GM20431 (cell line): ENCODE measurements around the gene RAB19.

ENCODE experiments used
- in situ Hi-C: fragments of 300-500 bp; cut with MseI, MboI; formaldehyde crosslinking; loops from one replicate; pipeline ENCODE4 v1.15.0; 2020; ENCODE audit warnings: low sequenced_read_pairs; ENCODE audit not compliant: unreplicated experiment

Gene RAB19

DNA sequence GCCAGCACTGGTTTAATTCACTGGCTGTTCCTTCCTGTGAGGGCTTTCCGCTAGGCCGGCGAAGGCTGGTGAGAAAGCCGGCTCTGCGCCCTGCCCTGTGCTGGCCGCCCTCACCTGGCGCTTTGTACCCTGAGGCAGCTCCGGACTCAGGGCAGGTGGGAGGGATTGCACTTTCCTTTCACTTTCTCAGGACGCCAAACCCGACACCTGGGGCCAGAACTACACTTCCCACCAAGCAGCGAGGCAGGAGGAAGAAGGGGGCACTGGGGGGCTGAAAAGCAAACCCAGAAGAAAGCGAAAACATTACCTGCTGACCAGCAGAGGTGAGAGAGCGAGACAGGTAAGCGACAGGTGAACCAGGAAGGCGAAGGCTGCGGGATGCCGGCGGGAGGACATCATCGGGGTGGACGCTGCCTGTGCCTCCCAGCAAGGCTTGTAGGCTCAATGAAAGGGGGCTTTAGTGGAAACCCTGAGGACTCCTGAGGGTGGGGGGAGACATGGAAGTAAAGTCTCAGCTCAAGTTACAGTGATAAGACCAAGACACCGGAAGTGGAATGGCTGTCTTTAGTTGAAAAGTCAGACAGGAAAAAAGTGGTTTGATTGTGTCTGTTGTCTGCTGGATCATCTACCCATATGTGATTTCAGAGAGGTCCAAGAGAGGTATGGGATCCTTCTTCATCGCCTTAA is at the start of gene RAB19:
Gene RAB19 (plus strand): TSS at position 181 of the 687 bp plus-strand sequence. CDS start 3,589 bp downstream, outside the sequence.
- in situ Hi-C loops, result no loop called here

DNA sequence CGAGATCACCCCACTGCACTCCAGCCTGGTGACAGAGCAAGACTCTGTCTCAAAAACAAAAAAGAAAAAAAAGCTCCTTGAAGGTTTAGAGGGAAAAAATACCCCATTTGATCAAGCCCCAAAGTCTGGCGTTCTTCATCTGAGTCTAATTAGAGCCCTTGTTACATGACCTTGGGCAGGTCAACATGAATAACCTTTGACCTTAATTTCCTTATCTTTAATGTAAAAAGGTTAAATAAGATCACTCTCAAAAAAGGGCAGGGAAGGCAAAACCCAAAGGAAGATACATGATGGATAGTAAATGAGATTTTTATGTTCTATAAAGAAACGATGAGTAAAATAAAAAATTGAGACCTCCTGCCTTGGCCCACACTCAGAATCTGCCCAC is 45.8 kb upstream of the RAB19 start:
- in situ Hi-C loops, result no loop called here

DNA sequence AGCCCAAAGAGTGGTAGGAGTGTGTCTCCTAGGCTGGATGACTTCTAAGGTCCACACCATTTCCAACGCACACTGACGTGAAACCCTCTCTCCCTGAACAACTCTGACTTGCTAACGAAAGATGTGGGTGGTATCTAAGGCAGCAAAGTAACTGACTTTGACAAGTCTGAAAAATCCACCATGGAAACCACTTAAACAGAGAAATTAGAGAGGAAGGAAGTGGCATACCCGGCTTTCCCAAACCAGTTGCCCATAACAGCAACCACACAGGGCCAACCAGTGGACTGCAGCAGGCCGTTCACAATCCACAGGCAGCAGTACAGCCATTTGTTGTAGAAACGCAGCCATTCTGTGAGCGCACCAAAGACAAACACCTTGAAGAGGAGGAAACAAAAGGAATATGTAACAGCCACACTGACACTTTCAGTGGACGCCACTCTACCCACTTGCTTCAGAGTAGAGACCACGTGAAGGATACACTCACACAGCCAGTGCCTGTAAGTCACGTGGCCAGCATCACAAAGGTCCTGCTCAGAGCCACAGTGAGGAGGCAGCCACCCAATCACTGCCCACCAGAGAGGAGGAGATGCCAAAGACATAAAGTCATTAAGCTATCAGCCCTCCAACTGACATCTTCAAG is 45.3 kb upstream of the RAB19 start:
- in situ Hi-C loops, result no loop called here

DNA sequence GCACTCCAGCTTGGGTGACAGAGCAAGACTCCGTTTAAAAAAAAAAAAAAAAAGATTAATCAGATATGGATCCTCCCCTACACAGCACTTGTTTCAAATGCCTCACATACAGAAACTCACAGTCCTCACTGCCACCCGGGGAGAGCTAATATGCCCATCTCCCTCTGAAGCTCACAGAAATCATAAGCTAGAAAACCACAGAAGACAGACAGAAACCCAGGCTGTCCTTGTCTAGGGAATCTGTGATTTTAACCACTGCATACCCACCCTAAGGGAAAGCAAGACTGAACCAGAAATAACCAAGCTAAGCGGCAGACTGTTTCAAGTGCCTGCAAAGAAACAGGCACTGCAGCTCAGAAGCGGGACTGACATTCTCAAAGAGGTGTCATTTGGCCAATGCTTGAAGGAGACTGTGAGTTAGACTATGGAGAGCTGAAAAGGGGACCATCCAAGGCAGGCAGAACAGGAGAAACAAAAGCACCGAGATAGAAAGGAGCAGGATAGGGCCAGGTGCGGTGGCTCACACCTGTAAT is 43.1 kb upstream of the RAB19 start:
- in situ Hi-C loops, result no loop called here

DNA sequence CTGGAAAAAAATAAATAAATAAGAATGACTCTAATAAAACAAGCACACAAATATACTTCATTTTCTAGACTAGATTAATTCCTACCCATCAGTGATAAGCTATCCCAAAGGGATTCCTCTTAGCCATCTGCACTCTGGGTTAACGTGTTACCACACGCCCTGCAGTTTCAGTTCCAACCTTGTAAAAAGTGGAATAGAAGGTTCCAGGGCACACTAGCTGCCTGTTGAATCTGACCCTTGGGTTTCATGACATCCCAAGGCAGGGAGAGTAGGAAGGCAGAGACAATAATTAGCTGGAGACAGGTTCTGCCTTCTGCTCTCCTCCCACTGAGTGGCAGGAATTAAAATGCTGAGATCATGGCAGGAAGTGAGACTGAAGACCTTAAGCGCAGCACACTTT is 39.0 kb upstream of the RAB19 start:
- in situ Hi-C loops, result no loop called here

DNA sequence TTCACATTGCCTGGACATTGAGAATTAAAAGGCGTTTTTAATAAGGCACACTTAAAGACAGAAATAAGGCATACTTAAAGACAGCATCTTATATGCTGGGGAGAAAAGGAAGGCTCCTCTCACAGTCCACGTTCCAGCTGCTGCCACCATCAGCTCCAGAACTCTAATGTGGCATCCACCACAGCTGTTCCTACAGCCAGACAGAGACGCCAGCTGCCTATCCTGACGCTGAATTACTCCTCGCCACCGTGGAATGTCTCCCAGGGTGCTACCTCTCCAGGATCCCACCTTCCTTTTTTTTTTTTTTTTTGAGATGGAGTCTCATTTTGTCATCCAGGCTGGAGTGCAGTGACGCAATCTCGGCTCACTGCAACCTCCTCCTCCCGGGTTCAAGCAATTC is 36.3 kb upstream of the RAB19 start:
- in situ Hi-C loops, result no loop called here

GRCh38 chr7:140369294-140369693 is 34.6 kb upstream of the RAB19 start:
- in situ Hi-C loops, result no loop called here

DNA sequence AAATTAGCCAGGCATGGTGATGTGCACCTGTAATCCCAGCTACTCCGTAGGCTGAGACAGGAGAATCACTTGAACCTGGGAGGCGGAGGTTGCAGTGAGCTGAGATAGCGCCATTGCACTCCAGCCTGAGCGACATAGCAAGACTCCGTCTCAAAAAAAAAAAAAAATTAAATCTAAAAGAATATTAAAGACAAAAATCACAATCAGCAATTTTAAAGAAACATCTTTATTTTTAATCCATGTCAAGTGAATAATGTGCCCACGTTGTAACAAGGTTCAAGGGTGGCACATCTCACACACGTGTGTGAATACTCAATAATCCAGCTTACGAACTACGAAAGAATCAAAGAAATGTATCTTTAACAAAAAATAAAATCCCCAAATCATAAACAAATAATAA is 28.5 kb upstream of the RAB19 start:
- in situ Hi-C loops, result no loop called here

GRCh38 chr7:140375892-140376730 is 27.7 kb upstream of the RAB19 start:
- in situ Hi-C loops, result no loop called here

- in situ Hi-C loops, result no loop called here
Measured at GRCh38 chr7:140383954-140384713, 19.7 kb upstream of the RAB19 start.

DNA sequence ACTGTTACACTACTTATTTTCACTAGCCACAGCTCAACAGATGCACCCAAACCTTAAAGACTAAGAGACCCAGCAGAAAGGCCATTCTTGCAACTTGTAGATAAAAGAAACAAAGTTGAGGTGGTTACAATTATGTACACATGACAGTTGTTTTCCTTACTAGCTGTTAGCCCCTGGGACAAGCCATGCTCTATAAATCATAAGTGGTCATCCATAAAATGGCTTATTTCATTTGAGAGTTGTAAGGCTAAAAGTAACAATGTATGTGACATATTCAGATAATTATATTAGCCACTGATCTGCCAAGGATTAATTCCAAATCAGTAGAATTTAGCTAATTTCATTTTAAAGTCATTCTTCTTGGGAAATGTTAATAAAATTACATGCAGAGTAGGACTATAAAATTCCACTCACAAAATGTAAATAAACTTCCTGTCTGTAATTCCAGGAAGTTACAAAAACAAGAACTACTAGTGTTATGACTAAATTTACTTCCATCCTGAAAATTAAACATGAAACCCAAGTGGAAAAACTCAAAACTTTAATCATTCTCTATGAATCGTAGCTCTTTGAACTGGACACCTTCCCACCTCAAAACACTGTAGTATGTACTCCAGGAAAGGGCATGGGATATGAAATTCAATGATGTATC is 18.8 kb upstream of the RAB19 start:
- in situ Hi-C loops, result no loop called here

- in situ Hi-C loops, result no loop called here
Measured at GRCh38 chr7:140389445-140389844, 14.4 kb upstream of the RAB19 start.

GRCh38 chr7:140390034-140390433 is 13.8 kb upstream of the RAB19 start:
- in situ Hi-C loops, result no loop called here

DNA sequence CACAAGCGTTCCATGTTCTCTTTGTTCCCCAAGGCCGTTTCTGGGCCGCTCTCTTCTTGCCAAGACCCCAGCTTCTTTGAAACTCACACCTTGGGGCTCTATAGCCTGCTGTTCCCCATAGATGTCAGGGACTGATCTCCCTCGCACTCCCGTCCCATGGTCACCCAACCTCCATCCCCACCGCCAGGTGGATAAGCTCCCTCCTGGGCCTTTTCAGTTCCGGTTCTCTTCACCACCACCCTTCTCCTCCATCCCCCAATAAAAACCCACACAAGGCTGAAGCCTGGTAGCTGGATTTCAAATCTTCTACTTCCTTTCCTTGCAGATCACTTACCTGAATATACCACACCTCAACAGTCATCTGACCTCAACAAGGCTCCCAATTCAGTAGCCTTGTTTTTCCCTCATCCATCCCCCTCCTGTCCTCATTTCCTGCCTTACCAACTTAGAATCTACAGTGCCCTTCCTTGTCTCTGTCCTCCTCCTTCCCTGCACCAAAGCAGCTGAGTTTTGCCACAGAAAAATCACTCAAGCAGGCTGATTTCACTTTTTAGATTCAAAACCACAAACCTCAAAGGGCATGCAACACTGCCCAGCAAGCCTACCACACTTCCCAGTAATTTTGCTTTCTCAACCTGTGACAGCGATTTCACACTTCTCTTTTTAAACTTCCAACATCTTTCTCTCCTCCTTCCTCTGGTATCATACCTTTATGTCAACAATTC is 13.2 kb upstream of the RAB19 start:
- in situ Hi-C loops, result no loop called here

DNA sequence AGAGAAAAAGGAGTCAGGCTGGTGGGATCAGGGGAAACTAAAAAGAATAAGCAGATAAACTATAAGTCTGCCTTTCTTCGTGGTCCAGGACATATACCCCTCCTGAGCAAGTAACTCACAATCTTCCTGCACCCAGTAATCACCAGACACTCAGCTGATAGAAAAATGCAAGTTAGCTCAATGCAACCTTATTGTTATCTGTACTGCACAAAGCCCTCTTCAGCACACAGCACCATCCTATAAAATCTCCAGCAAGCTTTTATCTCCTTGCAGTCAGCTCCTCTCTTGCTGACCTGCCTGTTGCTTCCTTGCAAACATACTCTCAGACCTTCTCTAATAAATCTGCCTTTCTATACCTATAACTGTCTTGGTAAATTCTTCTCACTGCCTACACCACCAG is 12.2 kb upstream of the RAB19 start:
- in situ Hi-C loops, result no loop called here

- in situ Hi-C loops, result no loop called here
Measured at GRCh38 chr7:140393756-140394306, 10.0 kb upstream of the RAB19 start.

- in situ Hi-C loops, result no loop called here
Measured at GRCh38 chr7:140397784-140398750, 5.8 kb upstream of the RAB19 start, which contains the start of gene SLC37A3. Gene SLC37A3 (minus strand): TSS chr7:140398530. CDS start chr7:140382526, 16,004 bp downstream.
